ENCODE data around the gene XXYLT1. TPM values are rescaled to one million over a fixed set of nuclear protein-coding genes. Genes with fewer than 3 reads are reported as not detected.

The XXYLT1 gene
- total RNA-seq, 1 experiment from 2014 or later = 10.9 TPM

GRCh38 chr3:195095035-195095703 is 175.8 kb downstream of the XXYLT1 start:
- Histone ChIP-seq H3K4me3 (replicated peaks in 1 of 2; ENCODE audit: low read depth in 1 of 2, low read length in 2 of 2) (no peak overlapping the region), H3K36me3 (ENCODE audit: control insufficient read depth in 1 of 2, insufficient read depth in 2 of 2, low read length in 2 of 2) (no peaks in the 10 kb centered on the region), H3K9ac (ENCODE audit: low read length) (no peak overlapping the region), H3K4me2 (ENCODE audit: low read length) (no peak overlapping the region), H3K27ac (ENCODE audit: low read depth, low read length) (no peak overlapping the region), H3K9me2 (ENCODE audit: insufficient read depth) (no peaks in the 10 kb centered on the region), H2AFZ (ENCODE audit: low read depth, low read length, poor library complexity, severe bottlenecking) (no peak overlapping the region), H3K9me3 (ENCODE audit: control insufficient read depth in 1 of 2, insufficient read depth in 1 of 2, low read depth in 1 of 2, low read length in 2 of 2) (no peaks in the 10 kb centered on the region), H3K79me2 (ENCODE audit: insufficient read depth, low read length) (no peaks in the 10 kb centered on the region), H3K4me1 (ENCODE audit: control insufficient read depth in 1 of 2, insufficient read depth in 2 of 2, low read length in 2 of 2) (no peaks in the 10 kb centered on the region), H3K27me3 (ENCODE audit: insufficient read depth, low read length) (no peaks in the 10 kb centered on the region), H4K20me1 (ENCODE audit: insufficient read depth) (no peaks in the 10 kb centered on the region)
- DNase-seq (ENCODE audit: low read depth, low spot score) (no peak), ATAC-seq (no peak)
- ChIA-PET CTCF (no interaction called here), POLR2A (no interaction called here), RAD21 (ENCODE audit: low non-redundant PET in 1 of 2, low total read pairs in 2 of 2, uncharacterized antibody in 2 of 2, unreplicated experiment in 2 of 2) (no interaction called here)
- BruUV-seq (replicated peaks) = no TSS peak
- intact Hi-C loops (cut with micrococcal nuclease) = no loop called here
- TF ChIP-seq JUND (IDR thresholded peaks at IDR 0.05) (no peak), YY1 (IDR thresholded peaks at IDR 0.05; ENCODE audit: extremely low read depth, insufficient replicate concordance, low read depth, low read length) (no peak), MAX (IDR thresholded peaks at IDR 0.05) (no peak), ZNF274 (IDR thresholded peaks at IDR 0.05; ENCODE audit: low read depth, low read length) (no peak), POLR2AphosphoS5 (IDR thresholded peaks at IDR 0.05; ENCODE audit: low read depth, low read length) (no peak), ELF1 (IDR thresholded peaks at IDR 0.05; ENCODE audit: borderline replicate concordance, low read depth) (no peak), RAD21 (IDR thresholded peaks at IDR 0.05; ENCODE audit: low read depth) (no peak), ATF3 (IDR thresholded peaks at IDR 0.05) (no peak), POLR2A (IDR thresholded peaks at IDR 0.05; ENCODE audit: borderline replicate concordance, extremely low read depth, insufficient read depth, insufficient read length) (no peak), CBX3 (IDR thresholded peaks at IDR 0.05; ENCODE audit: low read depth) (no peak), FOSL1 (IDR thresholded peaks at IDR 0.05; ENCODE audit: low read depth) (no peak), SP1 (IDR thresholded peaks at IDR 0.05; ENCODE audit: low read depth) (no peak)

Measured in HCT116 (cell line).